ENCODE measurements around the gene DLK1. TPM values are rescaled to one million over a fixed set of nuclear protein-coding genes. Genes with fewer than 3 reads are reported as not detected.

The DLK1 gene
- polyA plus RNA-seq, 1 donor (not counting 4 experiments of a cell fraction or from before 2014, with no cell fraction given) = not detected

DNA sequence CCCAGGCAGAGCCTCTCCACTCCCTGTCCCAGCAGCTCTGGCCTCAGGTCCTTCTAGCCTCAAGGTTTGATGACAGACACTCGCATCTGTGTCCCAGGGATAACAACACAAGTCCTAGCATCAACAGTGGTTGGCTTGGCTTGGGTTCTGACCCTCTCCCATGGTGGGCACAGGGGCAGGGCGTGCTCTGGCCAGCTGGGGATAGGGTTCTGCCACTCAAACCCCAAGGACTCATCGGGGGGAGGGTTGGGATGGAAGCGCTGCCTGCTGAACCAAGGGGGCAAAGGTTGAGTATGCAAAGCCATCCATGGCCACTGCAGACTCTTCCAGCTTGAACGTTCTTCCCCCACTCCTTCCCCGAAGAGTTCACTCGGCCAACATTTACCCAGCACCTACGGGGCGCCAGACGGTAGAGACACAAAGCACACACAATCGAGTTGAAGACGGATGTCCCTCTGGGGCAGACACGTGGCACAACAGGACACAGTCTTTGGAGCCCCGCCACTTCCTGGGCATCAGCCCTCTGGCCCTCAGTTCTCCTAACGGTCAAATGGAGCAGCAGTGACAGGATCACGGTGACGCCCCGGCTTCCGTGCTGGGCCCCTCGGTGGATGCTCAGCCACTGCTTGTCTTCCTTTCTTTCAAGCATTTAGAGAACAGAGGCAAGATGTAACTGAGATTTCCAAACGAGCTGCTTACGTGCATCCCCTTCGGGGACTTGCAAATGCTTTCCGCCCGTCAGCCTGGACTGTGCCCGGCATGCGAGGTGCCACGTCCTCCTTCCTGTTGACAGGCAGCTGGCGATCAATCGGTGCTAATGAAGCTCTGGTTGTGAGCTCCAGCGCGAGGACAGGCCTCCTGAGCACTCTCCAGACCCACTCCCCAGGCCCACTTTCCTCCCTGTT is 42.6 kb downstream of the DLK1 start:
- TF ChIP-seq EZH2 (IDR thresholded peaks at IDR 0.05; ENCODE audit: low read length) = no peak
- TF ChIP-seq, protein P1, sequence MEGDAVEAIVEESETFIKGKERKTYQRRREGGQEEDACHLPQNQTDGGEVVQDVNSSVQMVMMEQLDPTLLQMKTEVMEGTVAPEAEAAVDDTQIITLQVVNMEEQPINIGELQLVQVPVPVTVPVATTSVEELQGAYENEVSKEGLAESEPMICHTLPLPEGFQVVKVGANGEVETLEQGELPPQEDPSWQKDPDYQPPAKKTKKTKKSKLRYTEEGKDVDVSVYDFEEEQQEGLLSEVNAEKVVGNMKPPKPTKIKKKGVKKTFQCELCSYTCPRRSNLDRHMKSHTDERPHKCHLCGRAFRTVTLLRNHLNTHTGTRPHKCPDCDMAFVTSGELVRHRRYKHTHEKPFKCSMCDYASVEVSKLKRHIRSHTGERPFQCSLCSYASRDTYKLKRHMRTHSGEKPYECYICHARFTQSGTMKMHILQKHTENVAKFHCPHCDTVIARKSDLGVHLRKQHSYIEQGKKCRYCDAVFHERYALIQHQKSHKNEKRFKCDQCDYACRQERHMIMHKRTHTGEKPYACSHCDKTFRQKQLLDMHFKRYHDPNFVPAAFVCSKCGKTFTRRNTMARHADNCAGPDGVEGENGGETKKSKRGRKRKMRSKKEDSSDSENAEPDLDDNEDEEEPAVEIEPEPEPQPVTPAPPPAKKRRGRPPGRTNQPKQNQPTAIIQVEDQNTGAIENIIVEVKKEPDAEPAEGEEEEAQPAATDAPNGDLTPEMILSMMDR (optimal IDR thresholded peaks at IDR 0.05 in 1 of 3, IDR thresholded peaks at IDR 0.05 in 1 of 3, conservative IDR thresholded peaks at IDR 0.05 in 1 of 3; ENCODE audit: extremely low read depth in 1 of 3, insufficient read depth in 2 of 3, low read length in 3 of 3) = no peak
- dilution Hi-C loops (cut with MboI; ENCODE audit: extremely low pct_ligation_motif_present, low sequenced_read_pairs) = no loop called here
- H3K9ac ChIP-seq (ENCODE audit: control insufficient read depth, extremely low read depth, insufficient read depth, low read length) = no peak overlapping the region
- no peak overlapping the region for H3K4me3 ChIP-seq (ENCODE audit: control insufficient read depth in 2 of 3, extremely low read depth in 1 of 3, insufficient read depth in 2 of 3, low read depth in 1 of 3, low read length in 3 of 3)
- DNase-seq (ENCODE audit: low read depth, low spot score) = no peak
- no peaks in the 10 kb centered on the region for H3K79me2 ChIP-seq (ENCODE audit: control insufficient read depth, insufficient read depth, low read length)
- no peak overlapping the region for H3K27ac ChIP-seq (ENCODE audit: control insufficient read depth, insufficient read depth, low read length)
- no peaks in the 10 kb centered on the region for H4K20me1 ChIP-seq (ENCODE audit: control insufficient read depth, extremely low read depth, insufficient read depth, low read length)
- no peaks in the 10 kb centered on the region for H3K9me3 ChIP-seq (ENCODE audit: control insufficient read depth, low read depth, low read length)
- H3K36me3 ChIP-seq (ENCODE audit: control insufficient read depth in 2 of 2, extremely low read depth in 1 of 2, insufficient read depth in 2 of 2, low read length in 2 of 2) = no peaks in the 10 kb centered on the region
- FAIRE-seq = no peak
- no peak overlapping the region for H2AFZ ChIP-seq (ENCODE audit: control insufficient read depth, low read length)
- H3K9me1 ChIP-seq (ENCODE audit: control insufficient read depth, extremely low read depth, insufficient read depth, low read length) = no peaks in the 10 kb centered on the region
- H3K4me2 ChIP-seq (ENCODE audit: control insufficient read depth, extremely low read depth, insufficient read depth, low read depth, low read length) = no peak overlapping the region
- peaks cover 44% of the 10 kb centered on the region for H3K27me3 ChIP-seq (ENCODE audit: control insufficient read depth, extremely low read depth, insufficient read depth, low read length)
- no peaks in the 10 kb centered on the region for H3K4me1 ChIP-seq (ENCODE audit: control insufficient read depth, extremely low read depth, insufficient read depth, low read length)

DNA sequence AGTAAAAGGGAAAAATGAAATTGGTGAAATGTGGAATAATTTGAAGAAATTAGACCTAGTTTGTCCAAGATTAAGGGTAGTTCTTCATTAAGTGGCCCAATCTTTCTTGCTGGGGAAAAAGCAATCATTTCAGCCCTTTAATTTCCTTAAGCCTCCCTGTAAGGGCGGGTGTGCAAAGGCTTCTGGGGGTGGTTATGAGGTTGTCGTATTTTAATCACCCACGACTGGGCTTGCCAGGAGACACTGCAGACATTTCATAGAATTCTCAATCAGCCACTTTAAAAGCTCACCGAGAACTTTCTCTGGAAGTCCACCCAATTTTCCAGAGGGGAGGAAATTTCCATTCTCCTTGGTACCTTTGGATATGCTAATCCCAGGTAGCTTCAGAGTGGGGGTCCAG is 43.4 kb downstream of the DLK1 start:
- TF ChIP-seq EZH2 (IDR thresholded peaks at IDR 0.05; ENCODE audit: low read length) = no peak
- TF ChIP-seq, protein P1 (optimal IDR thresholded peaks at IDR 0.05 in 1 of 3, IDR thresholded peaks at IDR 0.05 in 1 of 3, conservative IDR thresholded peaks at IDR 0.05 in 1 of 3; ENCODE audit: extremely low read depth in 1 of 3, insufficient read depth in 2 of 3, low read length in 3 of 3) = no peak
- H3K4me2 ChIP-seq (ENCODE audit: control insufficient read depth, extremely low read depth, insufficient read depth, low read depth, low read length) = no peak overlapping the region
- dilution Hi-C loops (cut with MboI; ENCODE audit: extremely low pct_ligation_motif_present, low sequenced_read_pairs) = no loop called here

More for the DNA sequence above, 43.4 kb downstream of the DLK1 start:
- FAIRE-seq (no peak), DNase-seq (ENCODE audit: low read depth, low spot score) (no peak)
- Histone ChIP-seq H2AFZ (ENCODE audit: control insufficient read depth, low read length) (no peak overlapping the region), H3K27me3 (ENCODE audit: control insufficient read depth, extremely low read depth, insufficient read depth, low read length) (peaks cover 38% of the 10 kb centered on the region), H4K20me1 (ENCODE audit: control insufficient read depth, extremely low read depth, insufficient read depth, low read length) (no peaks in the 10 kb centered on the region), H3K79me2 (ENCODE audit: control insufficient read depth, insufficient read depth, low read length) (no peaks in the 10 kb centered on the region), H3K27ac (ENCODE audit: control insufficient read depth, insufficient read depth, low read length) (no peak overlapping the region), H3K9ac (ENCODE audit: control insufficient read depth, extremely low read depth, insufficient read depth, low read length) (no peak overlapping the region), H3K4me3 (ENCODE audit: control insufficient read depth in 2 of 3, extremely low read depth in 1 of 3, insufficient read depth in 2 of 3, low read depth in 1 of 3, low read length in 3 of 3) (no peak overlapping the region), H3K4me1 (ENCODE audit: control insufficient read depth, extremely low read depth, insufficient read depth, low read length) (no peaks in the 10 kb centered on the region), H3K9me1 (ENCODE audit: control insufficient read depth, extremely low read depth, insufficient read depth, low read length) (no peaks in the 10 kb centered on the region), H3K9me3 (ENCODE audit: control insufficient read depth, low read depth, low read length) (no peaks in the 10 kb centered on the region), H3K36me3 (ENCODE audit: control insufficient read depth in 2 of 2, extremely low read depth in 1 of 2, insufficient read depth in 2 of 2, low read length in 2 of 2) (no peaks in the 10 kb centered on the region)
